Neuronal stem cell (in vitro differentiated cells): ENCODE data around the gene MIB1.

ENCODE experiments used
- DNase-seq: peaks from one replicate; pipeline ENCODE4 v3.0.0-alpha.2; 2013; ENCODE audit warnings: low spot score
- H2AFZ ChIP-seq: one replicate; pipeline ENCODE4 v1.6.1; 2013; ENCODE audit warnings: mild to moderate bottlenecking, low read length, inconsistent platforms
- H2AK5ac ChIP-seq: 2 replicates; pipeline ENCODE4 v1.6.1; 2013; ENCODE audit warnings: low read depth, mild to moderate bottlenecking, inconsistent platforms, low read length, moderate library complexity, mixed read lengths
- H2BK120ac ChIP-seq: 2 replicates; pipeline ENCODE4 v1.6.1; 2013; ENCODE audit warnings: low read depth, mild to moderate bottlenecking, inconsistent platforms, low read length, moderate library complexity, mixed read lengths
- H2BK12ac ChIP-seq: one replicate; pipeline ENCODE4 v1.6.1; 2013; ENCODE audit warnings: low read length, inconsistent platforms
- H2BK15ac ChIP-seq: 2 replicates; pipeline ENCODE4 v1.6.1; 2013; ENCODE audit warnings: mild to moderate bottlenecking, low read length, inconsistent platforms, mixed read lengths
- H2BK5ac ChIP-seq: one replicate; pipeline ENCODE4 v1.6.1; 2013; ENCODE audit warnings: inconsistent platforms, mild to moderate bottlenecking, low read length, moderate library complexity
- H3K14ac ChIP-seq: one replicate; pipeline ENCODE4 v1.6.1; 2013; ENCODE audit warnings: low read length, inconsistent platforms
- H3K18ac ChIP-seq: 2 replicates; pipeline ENCODE4 v1.6.1; 2013; ENCODE audit warnings: low read length, inconsistent platforms
- H3K23ac ChIP-seq: 2 replicates; pipeline ENCODE4 v1.6.1; 2013; ENCODE audit warnings: low read depth, mild to moderate bottlenecking, mixed read lengths, low read length, inconsistent platforms; ENCODE audit not compliant: poor library complexity
- H3K27ac ChIP-seq: replicated peaks from 3 replicates; pipeline ENCODE4 v1.5.1; 2013; ENCODE audit warnings: low read length, inconsistent platforms
- H3K27me3 ChIP-seq, 3 experiments: 2 replicates each; pipeline ENCODE4 v1.6.1; 2013; ENCODE audit warnings: low read length in 3 of 3, mild to moderate bottlenecking in 2 of 3, inconsistent platforms in 1 of 3, low read depth in 1 of 3, mixed read lengths in 1 of 3, moderate library complexity in 1 of 3; ENCODE audit not compliant: control insufficient read depth in 3 of 3, insufficient read depth in 3 of 3
- H3K36me3 ChIP-seq, 2 donors: replicated peaks in 1 of 2; 2 replicates each; pipeline ENCODE4 v1.6.1; 2013; ENCODE audit warnings: low read length in 2 of 2; ENCODE audit not compliant: control insufficient read depth in 2 of 2, insufficient read depth in 2 of 2
- H3K4ac ChIP-seq: 2 replicates; pipeline ENCODE4 v1.6.1; 2013; ENCODE audit warnings: inconsistent platforms, mild to moderate bottlenecking, low read length, moderate library complexity
- H3K4me1 ChIP-seq, 2 donors: 1 replicate in 1 of 2; 2 replicates in 1 of 2; pipeline ENCODE4 v1.6.1; 2013; ENCODE audit warnings: low read length in 2 of 2, low read depth in 1 of 2; ENCODE audit not compliant: control insufficient read depth in 2 of 2, insufficient read depth in 1 of 2
- H3K4me2 ChIP-seq: one replicate; pipeline ENCODE4 v1.6.1; 2013; ENCODE audit warnings: mild to moderate bottlenecking, low read length, inconsistent platforms; ENCODE audit not compliant: insufficient read depth, poor library complexity, severe bottlenecking
- H3K4me3 ChIP-seq, 2 donors: 2 replicates each; pipeline ENCODE4 v1.5.1; 2013; ENCODE audit warnings: low read length in 2 of 2, mild to moderate bottlenecking in 2 of 2, inconsistent platforms in 1 of 2, moderate library complexity in 1 of 2
- H3K79me1 ChIP-seq: one replicate; pipeline ENCODE4 v1.6.1; 2013; ENCODE audit warnings: low read depth, mild to moderate bottlenecking, inconsistent platforms, low read length, moderate library complexity
- H3K9ac ChIP-seq: one replicate; pipeline ENCODE4 v1.6.1; 2013; ENCODE audit warnings: mild to moderate bottlenecking, low read depth, low read length, inconsistent platforms; ENCODE audit not compliant: poor library complexity
- H3K9me3 ChIP-seq, 2 donors: replicated peaks in 1 of 2; 2 replicates each; pipeline versions ENCODE3 to v1.6.1; 2013; ENCODE audit warnings: low read length in 2 of 2, mild to moderate bottlenecking in 2 of 2, inconsistent platforms in 1 of 2, low read depth in 1 of 2, mixed read lengths in 1 of 2, moderate library complexity in 1 of 2; ENCODE audit not compliant: control insufficient read depth in 2 of 2, insufficient read depth in 1 of 2
- H4K8ac ChIP-seq: one replicate; pipeline ENCODE4 v1.6.1; 2013; ENCODE audit warnings: low read depth, mild to moderate bottlenecking, inconsistent platforms, low read length, moderate library complexity
- H4K91ac ChIP-seq: one replicate; pipeline ENCODE4 v1.6.1; 2013; ENCODE audit warnings: low read length, low read depth, mild to moderate bottlenecking, inconsistent platforms; ENCODE audit not compliant: poor library complexity
- WGBS, 2 donors: extraction: QIAGEN DNeasy Blood & Tissue Kit; methylation state at CpG; one replicate each; pipeline ENCODE4 v1.1.7; 2013; ENCODE audit warnings: missing lambda C conversion rate in 2 of 2, mixed read lengths in 1 of 2; ENCODE audit not compliant: insufficient read length in 2 of 2, insufficient replicate concordance in 1 of 2; ENCODE audit errors: extremely low coverage in 2 of 2; 5-methylcytosine and 5-hydroxymethylcytosine counted together

Gene MIB1

GRCh38 chr18:21843341-21843740, 102.7 kb downstream of the MIB1 start:
- DNase-seq, result no peak
- H3K9ac ChIP-seq, result no peak overlapping the region
- no peak overlapping the region for H2AFZ ChIP-seq
- H2BK120ac ChIP-seq, result no peak overlapping the region
- H3K36me3 ChIP-seq, result peaks cover 20 to 96% of the 10 kb centered on the region in 2 donors
- peaks cover 0 to 2% of the 10 kb centered on the region in 2 donors for H3K9me3 ChIP-seq
- no peak overlapping the region for H4K91ac ChIP-seq
- H3K4me3 ChIP-seq, result no peak overlapping the region
- H4K8ac ChIP-seq, result no peak overlapping the region
- H3K79me1 ChIP-seq, result no peaks in the 10 kb centered on the region
- no peak overlapping the region for H3K4ac ChIP-seq
- no peak overlapping the region for H2AK5ac ChIP-seq
- H3K4me1 ChIP-seq, result no peaks in the 10 kb centered on the region
- no peak overlapping the region for H3K18ac ChIP-seq
- H2BK5ac ChIP-seq, result no peak overlapping the region
- no peak overlapping the region for H3K14ac ChIP-seq
- H3K23ac ChIP-seq, result no peak overlapping the region
- no peaks in the 10 kb centered on the region for H3K27me3 ChIP-seq
- H2BK15ac ChIP-seq, result no peak overlapping the region
- no peak overlapping the region for H3K27ac ChIP-seq
- no peak overlapping the region for H3K4me2 ChIP-seq
- H2BK12ac ChIP-seq, result no peak overlapping the region
- no CpG with 5 or more reads among the region's 2 CpGs for WGBS, 2 donors

DNA sequence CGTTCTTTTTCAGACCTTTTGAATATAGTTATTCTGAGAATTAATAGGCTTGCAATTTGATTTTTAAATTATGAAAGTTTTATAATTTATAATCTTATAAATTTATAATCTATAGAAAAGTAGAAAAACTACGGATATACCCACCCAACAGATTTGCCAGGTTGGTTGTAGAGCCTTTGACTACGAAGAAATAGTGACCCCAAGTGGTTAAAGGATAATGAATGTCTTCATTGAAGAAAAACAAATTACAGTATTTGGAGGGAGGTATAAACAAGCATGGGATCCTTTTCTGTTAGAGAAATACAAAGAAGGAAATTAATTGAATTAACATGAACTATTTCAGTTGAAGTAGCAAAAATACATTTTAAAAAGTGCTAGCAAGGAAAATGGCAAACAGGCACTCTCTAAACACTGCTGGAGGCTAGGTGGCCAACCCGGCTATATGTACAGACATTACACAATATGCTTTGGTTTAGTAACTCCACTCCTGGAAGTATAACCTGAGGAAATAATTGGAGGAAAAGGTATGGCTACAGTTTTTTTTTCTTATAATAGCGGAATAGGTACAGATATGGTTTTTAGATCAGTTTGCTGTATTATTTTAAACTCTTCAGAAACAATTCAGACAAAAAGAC, 110.9 kb downstream of the MIB1 start:
- H2BK5ac ChIP-seq, result no peak overlapping the region
- H3K9ac ChIP-seq, result no peak overlapping the region
- no CpG with 5 or more reads among the region's 5 CpGs for WGBS, 2 donors
- no peaks in the 10 kb centered on the region for H3K27me3 ChIP-seq
- H2AK5ac ChIP-seq, result no peak overlapping the region
- H3K4me3 ChIP-seq, result no peak overlapping the region
- no peak overlapping the region for H4K91ac ChIP-seq
- no peak overlapping the region for H2AFZ ChIP-seq
- H3K27ac ChIP-seq, result no peak overlapping the region
- H3K4me1 ChIP-seq, result peaks cover 0 to 6% of the 10 kb centered on the region in 2 donors
- H2BK12ac ChIP-seq, result no peak overlapping the region
- H4K8ac ChIP-seq, result no peak overlapping the region
- H3K36me3 ChIP-seq, result peaks cover 2 to 70% of the 10 kb centered on the region in 2 donors
- H3K23ac ChIP-seq, result no peak overlapping the region
- no peak for DNase-seq
- H2BK15ac ChIP-seq, result no peak overlapping the region
- no peak overlapping the region for H3K4ac ChIP-seq
- no peak overlapping the region for H3K4me2 ChIP-seq
- no peak overlapping the region for H3K14ac ChIP-seq
- H3K9me3 ChIP-seq, result no peaks in the 10 kb centered on the region
- peaks cover 3% of the 10 kb centered on the region for H3K79me1 ChIP-seq
- H2BK120ac ChIP-seq, result no peak overlapping the region
- no peak overlapping the region for H3K18ac ChIP-seq

DNA sequence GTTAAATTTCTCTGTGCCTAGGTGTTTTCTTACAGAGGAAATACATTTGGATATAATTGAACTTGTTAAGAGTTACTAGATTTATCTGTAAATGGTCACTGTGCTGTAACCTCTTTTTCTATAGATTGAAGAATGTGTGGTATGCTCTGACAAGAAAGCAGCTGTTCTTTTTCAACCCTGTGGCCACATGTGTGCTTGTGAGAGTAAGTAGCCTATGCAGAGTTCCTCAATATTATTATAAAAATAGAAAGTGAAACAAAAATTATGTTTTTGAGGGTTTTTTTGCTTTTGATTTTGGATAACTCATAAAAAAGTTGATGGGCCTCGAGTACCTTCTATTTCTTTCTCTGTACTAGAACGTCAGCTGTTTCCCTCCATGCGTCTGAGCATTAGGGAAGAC, 112.4 kb downstream of the MIB1 start:
- Histone ChIP-seq H3K4ac (no peak overlapping the region), H3K14ac (no peak overlapping the region), H2BK120ac (no peak overlapping the region), H3K23ac (no peak overlapping the region), H3K9ac (no peak overlapping the region), H2BK12ac (no peak overlapping the region), H3K4me3 (no peak overlapping the region), H3K4me2 (no peak overlapping the region), H4K91ac (no peak overlapping the region), H3K4me1 (peaks cover 0 to 6% of the 10 kb centered on the region in 2 donors), H4K8ac (no peak overlapping the region), H2AFZ (no peak overlapping the region), H3K18ac (no peak overlapping the region), H2BK5ac (no peak overlapping the region), H3K9me3 (no peaks in the 10 kb centered on the region), H2AK5ac (no peak overlapping the region), H3K27ac (no peak overlapping the region), H2BK15ac (no peak overlapping the region), H3K79me1 (peaks cover 3% of the 10 kb centered on the region), H3K36me3 (peaks cover 2 to 70% of the 10 kb centered on the region in 2 donors), H3K27me3 (no peaks in the 10 kb centered on the region)
- DNase-seq, result no peak
- WGBS, 2 donors, result no CpG with 5 or more reads among the region's 3 CpGs

DNA sequence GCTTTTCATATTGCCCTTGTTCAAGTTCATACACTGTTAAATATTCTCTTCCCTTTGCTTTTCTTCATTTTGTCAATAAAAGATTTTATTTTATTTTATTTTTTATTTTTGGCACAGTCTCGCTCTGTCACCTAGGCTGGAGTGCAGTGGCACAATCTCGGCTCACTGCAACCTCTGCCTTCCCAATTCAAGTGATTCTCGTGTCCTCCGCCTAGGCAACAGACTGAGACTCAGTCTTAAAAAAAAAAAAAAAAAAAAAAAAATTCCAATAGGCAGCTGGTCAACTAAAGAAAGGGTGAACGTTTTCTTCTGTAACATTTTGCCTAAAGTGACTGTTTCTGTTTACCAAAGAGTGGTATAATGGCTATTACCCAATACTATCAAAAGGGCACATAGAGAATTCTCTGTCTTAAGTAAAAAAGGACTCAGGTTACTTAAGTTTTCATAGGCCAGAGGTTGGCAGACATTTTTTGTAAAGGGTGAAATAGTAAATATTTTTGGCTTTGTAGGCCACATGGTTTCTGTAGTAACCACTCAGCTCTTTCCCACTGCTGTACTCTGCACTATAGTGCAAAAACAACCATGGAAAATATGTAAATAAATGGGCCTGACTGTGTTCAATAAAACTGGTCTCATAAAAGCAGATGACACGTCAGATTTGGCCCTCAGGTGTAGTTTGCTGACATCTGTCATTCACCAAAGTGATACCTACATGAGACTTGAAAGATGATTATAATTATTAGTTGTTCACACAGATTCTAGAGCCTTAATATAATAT, 113.4 kb downstream of the MIB1 start:
- Histone ChIP-seq H2BK15ac (no peak overlapping the region), H4K8ac (no peak overlapping the region), H2BK5ac (no peak overlapping the region), H3K36me3 (peaks cover 2 to 73% of the 10 kb centered on the region in 2 donors), H3K4me2 (no peak overlapping the region), H3K4me1 (peaks cover 0 to 6% of the 10 kb centered on the region in 2 donors), H3K4ac (no peak overlapping the region), H3K23ac (no peak overlapping the region), H3K18ac (no peak overlapping the region), H4K91ac (no peak overlapping the region), H3K79me1 (peaks cover 3% of the 10 kb centered on the region), H3K4me3 (no peak overlapping the region), H2AK5ac (no peak overlapping the region), H3K27me3 (no peaks in the 10 kb centered on the region), H2BK120ac (no peak overlapping the region), H3K27ac (no peak overlapping the region), H3K9ac (no peak overlapping the region), H3K9me3 (no peaks in the 10 kb centered on the region), H2AFZ (no peak overlapping the region), H2BK12ac (no peak overlapping the region), H3K14ac (no peak overlapping the region)
- WGBS, 2 donors, result no CpG with 5 or more reads among the region's 6 CpGs
- DNase-seq, result no peak
